Colon (tissue), 2 donors: ENCODE data around the gene FLOT2.
"Not testable (repeated sequence)": the region's sequence is repeated elsewhere in the genome, so short reads cannot be mapped to it uniquely, and the experiment has no call there.

Source experiments
- FAIRE-seq: peaks from 2 replicates; lab custom pipeline; 2012; peaks lifted over from hg19 to GRCh38; lab: Jason Lieb, UNC
- donor health status: control.
- donor health status: control.

Gene FLOT2

DNA sequence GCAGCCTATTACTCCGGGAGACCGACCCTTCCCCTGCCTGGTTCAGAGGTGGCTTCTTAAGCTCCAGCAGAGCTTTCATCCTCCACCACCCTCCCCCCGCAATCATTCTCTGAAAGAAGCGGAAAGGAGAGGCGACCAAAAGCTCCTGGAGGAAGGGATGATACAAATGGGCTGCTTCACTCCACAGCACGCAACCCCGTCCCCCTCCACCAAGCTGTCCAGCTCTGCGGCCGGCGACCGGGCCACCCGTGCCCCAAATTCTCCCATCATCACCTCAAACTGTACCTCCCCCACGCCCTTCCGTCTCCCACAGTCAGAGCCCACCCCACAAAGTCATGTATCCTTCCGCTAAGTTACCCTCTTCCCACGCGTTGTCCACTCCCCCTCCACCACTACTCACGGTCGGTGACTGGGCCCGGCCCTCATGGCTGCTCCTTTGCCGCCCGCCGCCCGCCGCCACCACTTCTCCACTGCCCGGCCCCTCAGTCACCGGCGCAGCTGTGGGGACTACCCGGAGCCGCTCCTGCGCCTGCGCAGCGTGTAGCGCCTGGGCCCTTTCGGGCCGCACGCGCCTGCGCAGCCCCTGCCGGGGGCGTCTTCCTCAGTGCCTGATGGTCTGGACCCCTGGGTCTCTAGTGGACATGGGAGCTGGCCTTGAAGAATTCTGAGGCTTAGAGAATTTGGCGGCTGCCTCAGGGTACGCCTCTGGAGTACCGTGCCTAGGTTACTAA, 55.1 kb downstream of the FLOT2 start, which contains the start of gene FAM222B:
FAM222B (minus strand) TSS at position 509 of the 731 bp plus-strand sequence. CDS start 76,123 bp downstream, outside the sequence.
- FAIRE-seq: no peak

DNA sequence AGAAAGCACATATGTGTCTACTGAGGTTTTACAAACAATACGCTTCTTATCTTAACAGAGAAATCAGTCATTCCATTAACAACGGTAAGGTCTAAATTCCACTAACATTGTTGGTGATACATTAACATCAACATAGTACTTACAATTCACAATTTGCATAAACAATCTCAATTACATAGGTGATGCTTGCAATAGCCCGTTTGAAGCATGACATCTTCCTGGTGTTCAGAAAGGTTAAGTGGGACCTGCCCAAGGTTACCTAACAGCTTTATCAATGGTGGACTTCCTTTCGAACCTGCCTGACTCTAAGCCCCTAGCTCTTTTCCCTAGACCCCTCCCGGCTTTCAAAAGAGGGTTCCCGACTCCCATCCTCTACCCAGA, 55.6 kb downstream of the FLOT2 start:
- no peak for FAIRE-seq

DNA sequence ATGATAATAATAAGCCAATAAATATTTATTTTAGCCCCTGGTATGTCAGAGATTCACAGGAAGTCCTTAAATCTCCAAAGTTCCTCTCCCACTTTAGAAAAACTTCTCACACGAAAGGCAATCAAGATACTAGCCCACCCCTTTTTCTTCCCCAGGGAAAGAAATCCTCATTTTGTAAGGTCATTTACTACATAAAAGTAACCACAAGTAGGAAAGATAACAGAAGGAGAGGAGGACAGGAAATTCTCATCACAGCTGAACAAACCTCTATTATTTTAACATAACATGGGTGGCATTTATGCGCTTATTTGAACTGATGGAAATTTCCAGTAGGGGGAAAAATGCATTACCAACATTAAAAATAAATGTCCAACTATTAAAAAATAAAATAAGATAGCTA, 58.3 kb downstream of the FLOT2 start:
- FAIRE-seq: no peak

GRCh38 chr17:28836541-28836940, 61.0 kb downstream of the FLOT2 start:
- FAIRE-seq: not testable (repeated sequence)

DNA sequence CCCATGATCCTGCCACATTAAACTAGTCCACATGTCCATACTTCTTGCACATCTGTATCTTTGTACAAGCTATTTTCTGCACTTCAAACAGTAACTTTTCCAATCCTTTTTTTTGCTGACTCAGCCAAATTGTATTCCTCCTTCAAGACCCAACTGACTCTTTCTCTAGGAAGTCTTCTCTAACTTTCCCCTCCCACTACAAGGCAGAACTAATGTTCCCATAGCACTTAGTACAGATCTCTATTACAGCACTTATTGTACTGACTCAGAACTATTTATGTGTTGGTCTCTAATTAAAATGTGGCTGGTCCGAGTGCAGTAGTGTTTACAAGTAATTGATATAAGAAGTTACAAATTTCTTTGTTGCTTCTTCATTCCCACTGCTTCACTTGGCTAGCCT, 63.1 kb downstream of the FLOT2 start:
- no peak for FAIRE-seq
